H9 (cell line): ENCODE results near the gene NEURL1. TPM values are rescaled to one million over a fixed set of nuclear protein-coding genes. Genes with fewer than 3 reads are reported as not detected.
A peak's percentile ranks its signal among the peaks of the same experiment; 100 is the strongest.

Experiments used
- DNase-seq: peaks from one replicate; pipeline ENCODE4 v3.0.0-alpha.2; 2017
- H2AFZ ChIP-seq: one replicate; pipeline ENCODE4 v1.6.1; 2013; ENCODE audit warnings: mild to moderate bottlenecking, low read length, control low read depth, moderate library complexity
- H2AK5ac ChIP-seq: 2 replicates; pipeline ENCODE4 v1.6.1; 2013; ENCODE audit warnings: low read length, control low read depth, mixed read lengths; ENCODE audit not compliant: insufficient read length
- H2BK120ac ChIP-seq: one replicate; pipeline ENCODE4 v1.6.1; 2013; ENCODE audit warnings: low read depth, mild to moderate bottlenecking, low read length, control low read depth, inconsistent platforms; ENCODE audit not compliant: poor library complexity, severe bottlenecking
- H2BK12ac ChIP-seq: 2 replicates; pipeline ENCODE4 v1.6.1; 2013; ENCODE audit warnings: low read length, control low read depth, mixed read lengths, low read depth; ENCODE audit not compliant: insufficient read length
- H2BK15ac ChIP-seq: 2 replicates; pipeline ENCODE4 v1.6.1; 2013; ENCODE audit warnings: low read depth, low read length, control low read depth
- H2BK20ac ChIP-seq: one replicate; pipeline ENCODE4 v1.6.1; 2013; ENCODE audit warnings: low read depth, mild to moderate bottlenecking, low read length, control low read depth, inconsistent platforms; ENCODE audit not compliant: poor library complexity, severe bottlenecking
- H2BK5ac ChIP-seq: 2 replicates; pipeline ENCODE4 v1.6.1; 2013; ENCODE audit warnings: low read length, control low read depth, mixed read lengths; ENCODE audit not compliant: insufficient read length
- H3K14ac ChIP-seq: 2 replicates; pipeline ENCODE4 v1.6.1; 2013; ENCODE audit warnings: low read length, control low read depth; ENCODE audit not compliant: insufficient read depth
- H3K18ac ChIP-seq: 2 replicates; pipeline ENCODE4 v1.6.1; 2013; ENCODE audit warnings: low read depth, mild to moderate bottlenecking, mixed read lengths, low read length, control low read depth; ENCODE audit not compliant: insufficient read length
- H3K23ac ChIP-seq: 2 replicates; pipeline ENCODE4 v1.6.1; 2013; ENCODE audit warnings: low read length, control low read depth, mixed read lengths, low read depth; ENCODE audit not compliant: insufficient read length
- H3K23me2 ChIP-seq: 2 replicates; pipeline ENCODE4 v1.6.1; 2013; ENCODE audit warnings: low read depth, mild to moderate bottlenecking, mixed read lengths, low read length, control low read depth; ENCODE audit not compliant: insufficient read length, poor library complexity, severe bottlenecking
- H3K27ac ChIP-seq: 2 replicates; pipeline ENCODE4 v1.5.1; 2013; ENCODE audit warnings: low read length, control low read depth, mixed read lengths, low read depth; ENCODE audit not compliant: insufficient read length
- H3K27me3 ChIP-seq: 2 replicates; pipeline ENCODE4 v1.6.1; 2013; ENCODE audit warnings: low read length, control low read depth, inconsistent platforms; ENCODE audit not compliant: insufficient read depth
- H3K4ac ChIP-seq: 2 replicates; pipeline ENCODE4 v1.6.1; 2013; ENCODE audit warnings: low read depth, mild to moderate bottlenecking, control low read depth, inconsistent platforms, low read length, moderate library complexity
- H3K4me1 ChIP-seq: 2 replicates; pipeline ENCODE4 v1.6.1; 2013; ENCODE audit warnings: low read length, control low read depth, inconsistent platforms; ENCODE audit not compliant: insufficient read depth
- H3K4me2 ChIP-seq: 2 replicates; pipeline ENCODE4 v1.6.1; 2013; ENCODE audit warnings: low read length, control low read depth, mixed read lengths; ENCODE audit not compliant: insufficient read length, insufficient read depth
- H3K56ac ChIP-seq: 2 replicates; pipeline ENCODE4 v1.6.1; 2013; ENCODE audit warnings: low read depth, mild to moderate bottlenecking, mixed read lengths, low read length, control low read depth; ENCODE audit not compliant: insufficient read length
- H3K79me1 ChIP-seq: 2 replicates; pipeline ENCODE4 v1.6.1; 2013; ENCODE audit warnings: low read depth, mild to moderate bottlenecking, moderate library complexity, low read length, control low read depth, inconsistent platforms; ENCODE audit not compliant: insufficient read depth, poor library complexity, severe bottlenecking
- H3K79me2 ChIP-seq: 2 replicates; pipeline ENCODE4 v1.6.1; 2013; ENCODE audit warnings: low read length, control low read depth, inconsistent platforms; ENCODE audit not compliant: insufficient read depth
- H3K9ac ChIP-seq: 2 replicates; pipeline ENCODE4 v1.6.1; 2013; ENCODE audit warnings: low read length, control low read depth, mixed read lengths; ENCODE audit not compliant: insufficient read length; ENCODE audit errors: extremely low read depth
- H3K9me3 ChIP-seq: one replicate; pipeline ENCODE4 v1.6.1; 2013; ENCODE audit warnings: low read depth, low read length, inconsistent platforms; ENCODE audit not compliant: control insufficient read depth
- H3T11ph ChIP-seq: one replicate; pipeline ENCODE4 v1.6.1; 2013; ENCODE audit warnings: mild to moderate bottlenecking, low read length, control low read depth, inconsistent platforms
- H4K20me1 ChIP-seq: one replicate; pipeline ENCODE4 v1.6.1; 2013; ENCODE audit not compliant: control insufficient read depth, insufficient read length, insufficient read depth
- H4K5ac ChIP-seq: 2 replicates; pipeline ENCODE4 v1.6.1; 2013; ENCODE audit warnings: low read depth, mild to moderate bottlenecking, mixed read lengths, low read length, control low read depth; ENCODE audit not compliant: insufficient read length
- H4K8ac ChIP-seq: replicated peaks from 2 replicates; pipeline ENCODE4 v1.6.1; 2013; ENCODE audit warnings: low read length, control low read depth, mixed read lengths, low read depth; ENCODE audit not compliant: insufficient read length
- H4K91ac ChIP-seq: 2 replicates; pipeline ENCODE4 v1.6.1; 2013; ENCODE audit warnings: low read depth, mild to moderate bottlenecking, moderate library complexity, mixed read lengths, low read length, control low read depth; ENCODE audit not compliant: insufficient read length
- H3K27ac Mint-ChIP-seq, 3 experiments: 2 replicates in 2 of 3; 3 replicates in 1 of 3; pipeline ENCODE4 v1.8.0; 2020 to 2021; ENCODE audit warnings: mixed read lengths in 3 of 3, mild to moderate bottlenecking in 1 of 3, moderate library complexity in 1 of 3
- H3K27me3 Mint-ChIP-seq: 2 replicates; pipeline ENCODE4 v1.8.0; 2021; ENCODE audit warnings: low read depth, mild to moderate bottlenecking, moderate library complexity, mixed read lengths
- H3K36me3 Mint-ChIP-seq, 3 experiments: 2 replicates in 2 of 3; 3 replicates in 1 of 3; pipeline ENCODE4 v1.8.0; 2020 to 2021; ENCODE audit warnings: low read depth in 3 of 3, mixed read lengths in 3 of 3; ENCODE audit not compliant: insufficient read depth in 1 of 3
- H3K4me1 Mint-ChIP-seq, 2 experiments: 2 replicates each; pipeline ENCODE4 v1.8.0; 2020; ENCODE audit warnings: mixed read lengths in 2 of 2
- H3K4me3 Mint-ChIP-seq, 2 experiments: 2 replicates in 1 of 2; 3 replicates in 1 of 2; pipeline ENCODE4 v1.8.0; 2020 to 2021; ENCODE audit warnings: mild to moderate bottlenecking in 2 of 2, mixed read lengths in 2 of 2, moderate library complexity in 1 of 2
- H3K9me3 Mint-ChIP-seq, 2 experiments: 2 replicates in 1 of 2; 3 replicates in 1 of 2; pipeline ENCODE4 v1.8.0; 2020; ENCODE audit warnings: mild to moderate bottlenecking in 2 of 2, mixed read lengths in 2 of 2, moderate library complexity in 1 of 2
- WGBS: extraction: QIAGEN DNeasy Blood & Tissue Kit; methylation state at CpG from one replicate; pipeline ENCODE4 v1.1.7; 2013; ENCODE audit warnings: missing lambda C conversion rate, low lambda C conversion rate, mixed read lengths; ENCODE audit not compliant: insufficient read length; ENCODE audit errors: extremely low coverage; 5-methylcytosine and 5-hydroxymethylcytosine counted together
- total RNA-seq: library from RNA; stranded (reverse); gene quantifications from 2 replicates; pipeline ENCODE4 v1.2.1, GENCODE V29; 2021
- TF ChIP-seq, protein P1 (sequence below): fragments of 200-600 bp; sonication (generic); conservative IDR thresholded peaks from 3 replicates; pipeline ENCODE4 v1.8.0; 2021; ENCODE audit warnings: antibody characterized with exemption, mild to moderate bottlenecking

The NEURL1 gene
- total RNA-seq, 1 experiment from 2014 or later, result 1.2 TPM

DNA sequence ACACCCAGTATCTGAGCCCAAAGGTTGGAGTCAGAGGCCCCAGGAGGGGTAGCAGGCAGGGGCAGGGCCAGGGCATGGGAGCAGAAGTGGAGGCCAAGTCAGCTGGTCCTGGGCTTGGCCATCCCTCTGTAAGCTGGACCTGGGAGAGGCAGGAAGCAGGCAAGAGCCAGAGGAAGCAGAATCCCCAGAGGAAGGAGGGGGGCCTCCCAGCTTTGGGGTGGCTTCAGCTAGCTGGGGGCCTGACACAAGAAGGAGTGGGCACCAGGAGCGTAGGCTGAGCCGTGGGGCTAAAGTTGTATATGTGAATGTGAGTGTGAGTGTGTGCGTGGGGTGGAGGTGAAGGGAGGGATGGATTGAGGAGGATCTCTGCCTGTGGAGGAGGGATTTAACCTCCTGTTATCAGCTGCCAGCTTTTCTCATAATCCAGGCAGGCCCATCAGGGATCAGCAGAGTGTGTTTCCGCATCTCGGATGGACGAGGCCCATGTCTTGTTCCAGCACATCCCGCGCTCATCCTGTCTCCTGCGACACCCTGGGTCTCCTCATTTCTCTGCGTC lies 54.0 kb downstream of the NEURL1 start:
- H3K4me2 ChIP-seq, result no peak overlapping the region
- no peak overlapping the region for H2BK120ac ChIP-seq
- no peaks in the 10 kb centered on the region for H4K20me1 ChIP-seq
- no peak overlapping the region for H4K91ac ChIP-seq
- H3K79me2 ChIP-seq, result no peaks in the 10 kb centered on the region
- no peaks in the 10 kb centered on the region for H3K23me2 ChIP-seq
- H3K27ac ChIP-seq, result no peak overlapping the region
- H3K4me3 Mint-ChIP-seq, result no peak overlapping the region
- no peaks in the 10 kb centered on the region for H3K9me3 ChIP-seq
- no peak overlapping the region for H2BK12ac ChIP-seq
- H4K5ac ChIP-seq, result no peak overlapping the region
- no peak overlapping the region for H2AK5ac ChIP-seq
- H3K4me1 Mint-ChIP-seq, result peaks cover 14 to 35% of the 10 kb centered on the region in 2 experiments
- no peaks in the 10 kb centered on the region for H3K79me1 ChIP-seq
- H4K8ac ChIP-seq, result no peak overlapping the region
- no peak overlapping the region for H3K9ac ChIP-seq
- H3K14ac ChIP-seq, result no peak overlapping the region
- H2BK20ac ChIP-seq, result no peak overlapping the region
- H2AFZ ChIP-seq, result no peak overlapping the region
- peaks cover 4% of the 10 kb centered on the region; the same call in 1 of the 2 replicates for H3K4me1 ChIP-seq
- H3K9me3 Mint-ChIP-seq, result no peaks in the 10 kb centered on the region
- H3K23ac ChIP-seq, result no peak overlapping the region
- DNase-seq, result peak; percentile 24
- H3K27me3 ChIP-seq, result no peaks in the 10 kb centered on the region
- H2BK5ac ChIP-seq, result no peak overlapping the region
- H3K27me3 Mint-ChIP-seq, result peaks cover 9% of the 10 kb centered on the region
- H3K4ac ChIP-seq, result no peak overlapping the region
- H3K27ac Mint-ChIP-seq, result no peak overlapping the region; a peak in 1 of 7 replicates
- H3K36me3 Mint-ChIP-seq, result no peaks in the 10 kb centered on the region
- H3K18ac ChIP-seq, result no peak overlapping the region
- H2BK15ac ChIP-seq, result no peak overlapping the region
- H3T11ph ChIP-seq, result no peak overlapping the region
- no CpG with 5 or more reads among the region's 10 CpGs for WGBS
- TF ChIP-seq, protein P1, sequence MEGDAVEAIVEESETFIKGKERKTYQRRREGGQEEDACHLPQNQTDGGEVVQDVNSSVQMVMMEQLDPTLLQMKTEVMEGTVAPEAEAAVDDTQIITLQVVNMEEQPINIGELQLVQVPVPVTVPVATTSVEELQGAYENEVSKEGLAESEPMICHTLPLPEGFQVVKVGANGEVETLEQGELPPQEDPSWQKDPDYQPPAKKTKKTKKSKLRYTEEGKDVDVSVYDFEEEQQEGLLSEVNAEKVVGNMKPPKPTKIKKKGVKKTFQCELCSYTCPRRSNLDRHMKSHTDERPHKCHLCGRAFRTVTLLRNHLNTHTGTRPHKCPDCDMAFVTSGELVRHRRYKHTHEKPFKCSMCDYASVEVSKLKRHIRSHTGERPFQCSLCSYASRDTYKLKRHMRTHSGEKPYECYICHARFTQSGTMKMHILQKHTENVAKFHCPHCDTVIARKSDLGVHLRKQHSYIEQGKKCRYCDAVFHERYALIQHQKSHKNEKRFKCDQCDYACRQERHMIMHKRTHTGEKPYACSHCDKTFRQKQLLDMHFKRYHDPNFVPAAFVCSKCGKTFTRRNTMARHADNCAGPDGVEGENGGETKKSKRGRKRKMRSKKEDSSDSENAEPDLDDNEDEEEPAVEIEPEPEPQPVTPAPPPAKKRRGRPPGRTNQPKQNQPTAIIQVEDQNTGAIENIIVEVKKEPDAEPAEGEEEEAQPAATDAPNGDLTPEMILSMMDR, result no peak
- no peak overlapping the region for H3K56ac ChIP-seq
